ENCODE measurements around the gene DAP3.

- no peak for TF ChIP-seq POLR2A (IDR thresholded peaks at IDR 0.05; ENCODE audit: low read length)
- TF ChIP-seq GATA1 (IDR thresholded peaks at IDR 0.05; ENCODE audit: low read depth, low read length): no peak
Measured at GRCh38 chr1:155645034-155645598, 43.8 kb upstream of the DAP3 start.

All from erythroblast (primary cell).